ENCODE measurements around the gene ADAMTSL1.

The ADAMTSL1 gene

DNA sequence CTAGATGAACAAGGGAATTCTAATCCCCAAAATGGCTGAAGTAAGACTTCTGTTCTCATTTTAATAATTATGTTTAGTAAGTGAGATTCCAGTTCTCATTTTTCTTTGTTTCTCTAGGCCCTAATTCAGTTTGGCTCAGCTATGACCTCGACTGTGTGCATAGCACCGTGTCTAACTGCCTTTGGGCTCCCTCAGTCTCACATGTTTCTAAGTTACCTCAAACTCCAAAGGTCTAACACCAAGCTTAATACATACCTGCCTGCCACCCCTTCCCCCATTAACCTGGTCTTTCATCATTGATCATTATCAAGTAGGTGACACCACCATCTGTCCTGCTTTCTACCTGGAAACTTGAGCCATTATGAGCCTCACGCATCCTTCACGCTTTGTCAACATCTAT lies 285.9 kb downstream of the ADAMTSL1 start:
- DNase-seq (ENCODE audit: extremely low read depth in 1 of 2, low read depth in 1 of 2) = no peak

DNA sequence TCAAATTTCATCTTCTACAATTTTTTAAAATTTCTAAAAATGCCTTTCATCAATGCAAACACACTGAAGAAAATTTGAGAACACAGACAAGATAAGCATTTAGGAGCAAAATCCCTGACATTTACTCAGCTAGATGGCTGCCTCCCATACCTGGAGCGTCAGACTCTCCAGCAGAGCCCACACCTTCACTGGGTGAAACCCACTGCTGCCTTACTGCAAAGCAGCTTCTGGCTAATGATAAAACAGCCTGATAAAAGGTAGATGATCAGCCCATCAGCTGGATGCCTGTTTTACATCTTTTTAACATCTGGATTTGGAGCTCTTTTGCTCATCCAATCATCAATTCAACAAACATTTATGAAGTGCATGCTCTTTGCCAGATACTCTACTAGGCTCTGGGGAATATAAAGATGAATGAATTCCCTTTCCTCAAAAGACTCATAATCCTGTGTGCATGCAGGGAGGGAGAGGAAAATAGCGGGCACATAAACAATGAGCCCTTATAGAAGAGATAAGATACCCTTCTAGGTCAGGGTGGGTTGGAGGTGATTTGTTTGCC lies 287.9 kb downstream of the ADAMTSL1 start:
- no peak for DNase-seq (ENCODE audit: extremely low read depth in 1 of 2, low read depth in 1 of 2)

DNA sequence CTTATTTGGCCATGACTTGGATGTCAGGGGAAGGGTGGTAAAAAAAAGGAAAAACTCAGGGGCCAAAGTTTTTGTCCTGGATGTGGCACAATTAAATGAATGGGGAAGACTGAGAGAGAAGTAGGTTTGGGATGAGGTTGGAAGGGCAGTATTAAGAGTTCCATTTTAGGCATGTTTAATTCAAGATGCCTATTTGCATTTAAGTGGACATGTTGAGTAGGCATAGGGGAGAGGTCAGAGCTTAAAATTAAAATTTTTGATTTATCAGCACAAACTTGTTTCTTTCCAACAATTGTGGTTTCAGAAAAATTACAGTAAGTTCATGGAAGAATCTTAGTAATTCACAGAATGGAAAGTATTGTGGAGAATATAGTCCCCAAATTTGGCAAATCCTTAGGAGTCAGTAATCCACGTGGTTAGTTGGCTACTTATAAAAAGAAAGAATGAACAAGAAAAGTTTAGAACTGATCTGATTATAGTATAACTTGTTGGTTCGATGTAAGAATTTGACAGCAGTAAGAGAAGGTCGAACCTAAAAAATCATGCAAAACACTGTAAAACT lies 293.1 kb downstream of the ADAMTSL1 start:
- no peak for DNase-seq (ENCODE audit: extremely low read depth in 1 of 2, low read depth in 1 of 2)

DNA sequence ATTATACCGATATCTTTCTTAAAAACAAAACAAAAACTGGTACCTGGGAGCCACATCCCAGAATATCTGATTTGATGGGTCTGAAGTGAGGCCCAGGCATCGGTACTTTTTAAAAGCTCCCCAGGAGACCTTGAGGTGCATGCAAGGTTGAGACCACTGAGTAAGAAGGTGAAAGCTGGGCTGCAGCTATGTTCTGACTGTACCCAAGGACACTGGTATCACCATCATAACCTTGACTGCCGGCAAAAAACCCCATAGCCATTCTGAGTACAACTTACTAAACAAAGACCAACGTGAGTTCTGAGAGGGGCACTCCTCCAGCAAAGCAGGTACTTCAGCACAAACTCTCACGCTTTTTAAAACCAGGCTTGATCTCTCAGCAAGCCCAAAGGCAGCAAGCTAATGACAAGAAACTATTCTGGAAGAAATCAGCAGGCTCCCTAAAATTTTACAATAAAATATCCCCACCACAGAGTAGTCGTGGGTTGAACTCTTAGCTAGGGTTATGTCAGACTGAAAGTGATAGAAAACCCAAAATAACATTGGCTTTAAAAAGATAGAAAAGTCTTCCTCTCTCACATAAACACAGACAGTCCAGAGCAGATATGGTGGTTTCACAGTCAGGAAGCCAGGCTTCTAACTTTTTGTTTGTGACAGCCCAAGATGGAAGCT lies 295.1 kb downstream of the ADAMTSL1 start:
- no peak for DNase-seq (ENCODE audit: extremely low read depth in 1 of 2, low read depth in 1 of 2)

DNA sequence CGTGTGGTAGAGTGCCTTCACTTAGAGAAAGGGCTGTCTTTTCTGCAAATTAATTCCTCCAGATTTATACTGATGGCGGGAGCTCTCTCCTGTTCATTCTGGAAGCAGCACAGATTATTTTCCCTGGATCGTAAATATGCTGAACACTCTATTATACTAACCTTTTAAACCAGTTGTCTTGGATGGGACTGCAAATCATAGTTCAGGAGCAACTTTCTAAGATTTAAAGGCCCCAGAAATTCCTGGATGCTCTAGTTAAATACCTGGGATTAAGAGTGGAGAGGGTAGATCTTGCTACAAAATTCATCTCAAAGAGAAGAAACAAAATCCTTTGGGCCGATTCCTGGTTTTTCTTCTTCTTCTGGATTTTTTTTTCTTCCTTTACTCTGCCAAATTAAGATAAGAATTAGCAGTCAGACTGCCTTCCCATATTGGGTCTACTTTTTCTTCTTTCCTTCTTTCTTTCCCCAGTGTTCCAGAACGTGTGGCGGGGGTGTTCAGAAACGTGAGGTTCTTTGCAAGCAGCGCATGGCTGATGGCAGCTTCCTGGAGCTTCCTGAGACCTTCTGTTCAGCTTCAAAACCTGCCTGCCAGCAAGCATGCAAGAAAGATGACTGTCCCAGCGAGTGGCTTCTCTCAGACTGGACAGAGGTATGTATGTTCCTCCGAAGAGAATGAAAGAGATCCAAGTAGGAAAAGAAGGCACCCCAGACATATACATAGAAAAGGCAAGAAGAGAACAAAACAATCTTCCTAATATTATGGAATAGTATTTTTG lies 296.4 kb downstream of the ADAMTSL1 start:
- DNase-seq (ENCODE audit: extremely low read depth in 1 of 2, low read depth in 1 of 2) = no peak

DNA sequence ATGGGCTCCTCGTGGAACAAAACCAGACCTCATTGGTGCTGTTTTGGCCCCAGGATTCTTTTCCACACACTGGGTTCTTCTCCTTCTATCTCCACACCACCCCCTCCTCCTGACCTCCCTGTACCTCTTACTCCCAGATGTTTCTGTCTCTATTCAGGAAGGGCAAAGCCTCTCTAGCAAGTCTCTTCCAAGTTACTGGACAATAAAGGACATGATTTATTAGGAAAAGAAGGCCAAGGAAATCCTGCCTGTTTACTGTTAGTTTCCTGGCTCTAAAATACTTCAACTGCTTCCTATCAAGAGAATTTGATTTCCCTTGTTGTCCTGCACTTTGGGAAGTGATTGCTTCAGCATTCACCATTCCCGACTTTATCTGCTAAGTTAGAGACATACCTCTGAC lies 297.1 kb downstream of the ADAMTSL1 start:
- no peak for DNase-seq (ENCODE audit: extremely low read depth in 1 of 2, low read depth in 1 of 2)

DNA sequence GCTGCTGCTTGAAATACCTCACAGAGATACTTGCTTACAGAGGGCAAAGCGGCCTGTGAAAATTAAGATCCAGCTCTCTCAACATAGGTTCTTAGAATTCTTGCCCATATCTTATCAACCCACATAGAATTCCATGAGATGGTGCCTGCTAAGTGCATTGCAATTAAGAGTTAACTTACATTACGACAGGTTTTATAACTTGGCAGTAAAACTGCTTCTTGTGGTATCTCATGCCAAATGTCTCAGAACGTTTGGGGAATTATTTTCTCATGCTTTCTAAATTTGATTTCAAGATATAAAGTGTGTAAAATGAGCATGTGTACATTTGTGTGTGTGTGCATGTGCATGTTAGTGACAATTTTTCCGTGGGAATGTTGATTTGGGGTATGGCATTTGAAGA lies 297.8 kb downstream of the ADAMTSL1 start:
- no peak for DNase-seq (ENCODE audit: extremely low read depth in 1 of 2, low read depth in 1 of 2)

DNA sequence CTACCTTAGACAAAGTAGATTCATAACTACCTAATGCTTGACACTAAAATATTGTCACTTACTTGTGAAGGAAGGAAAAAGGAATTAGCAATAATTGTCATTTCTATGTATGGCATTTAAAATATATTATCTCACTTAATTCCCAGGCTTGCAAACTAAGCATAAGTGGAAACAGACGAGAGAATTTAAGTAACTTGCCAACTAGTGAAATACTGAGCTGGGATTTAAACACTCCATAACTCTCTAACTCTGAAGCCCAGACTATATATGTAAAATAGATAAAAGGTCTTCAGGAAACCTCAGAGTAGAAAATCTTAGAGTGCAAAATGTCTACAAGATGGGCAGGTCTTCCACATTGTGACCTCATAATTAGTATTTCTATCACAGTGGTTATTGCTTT lies 301.3 kb downstream of the ADAMTSL1 start:
- no peak for DNase-seq (ENCODE audit: extremely low read depth in 1 of 2, low read depth in 1 of 2)

DNA sequence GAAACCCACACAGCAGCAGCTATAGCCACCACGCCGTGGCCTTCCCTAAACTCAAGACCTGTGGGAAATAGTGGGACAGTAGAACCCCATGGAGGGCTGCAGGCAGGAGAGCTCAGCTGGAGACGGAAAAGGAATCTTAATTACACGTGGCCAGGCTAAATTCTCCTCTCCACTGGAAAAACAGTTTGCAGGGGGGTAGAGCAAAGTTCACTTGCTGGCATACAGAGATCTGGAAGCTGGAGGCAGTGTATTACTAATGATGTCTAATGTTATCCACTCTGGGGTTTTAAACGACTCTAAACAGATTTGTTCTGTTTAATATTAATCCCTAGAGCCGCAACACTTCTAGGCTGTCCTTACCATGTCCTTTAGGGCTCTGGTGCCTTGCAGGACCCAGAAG lies 302.0 kb downstream of the ADAMTSL1 start:
- no peak for DNase-seq (ENCODE audit: extremely low read depth in 1 of 2, low read depth in 1 of 2)

DNA sequence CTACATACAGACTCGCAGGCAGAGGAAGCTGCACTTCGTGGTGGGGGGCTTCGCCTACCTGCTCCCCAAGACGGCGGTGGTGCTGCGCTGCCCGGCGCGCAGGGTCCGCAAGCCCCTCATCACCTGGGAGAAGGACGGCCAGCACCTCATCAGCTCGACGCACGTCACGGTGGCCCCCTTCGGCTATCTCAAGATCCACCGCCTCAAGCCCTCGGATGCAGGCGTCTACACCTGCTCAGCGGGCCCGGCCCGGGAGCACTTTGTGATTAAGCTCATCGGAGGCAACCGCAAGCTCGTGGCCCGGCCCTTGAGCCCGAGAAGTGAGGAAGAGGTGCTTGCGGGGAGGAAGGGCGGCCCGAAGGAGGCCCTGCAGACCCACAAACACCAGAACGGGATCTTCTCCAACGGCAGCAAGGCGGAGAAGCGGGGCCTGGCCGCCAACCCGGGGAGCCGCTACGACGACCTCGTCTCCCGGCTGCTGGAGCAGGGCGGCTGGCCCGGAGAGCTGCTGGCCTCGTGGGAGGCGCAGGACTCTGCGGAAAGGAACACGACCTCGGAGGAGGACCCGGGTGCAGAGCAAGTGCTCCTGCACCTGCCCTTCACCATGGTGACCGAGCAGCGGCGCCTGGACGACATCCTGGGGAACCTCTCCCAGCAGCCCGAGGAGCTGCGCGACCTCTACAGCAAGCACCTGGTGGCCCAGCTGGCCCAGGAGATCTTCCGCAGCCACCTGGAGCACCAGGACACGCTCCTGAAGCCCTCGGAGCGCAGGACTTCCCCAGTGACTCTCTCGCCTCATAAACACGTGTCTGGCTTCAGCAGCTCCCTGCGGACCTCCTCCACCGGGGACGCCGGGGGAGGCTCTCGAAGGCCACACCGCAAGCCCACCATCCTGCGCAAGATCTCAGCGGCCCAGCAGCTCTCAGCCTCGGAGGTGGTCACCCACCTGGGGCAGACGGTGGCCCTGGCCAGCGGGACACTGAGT lies 303.2 kb downstream of the ADAMTSL1 start:
- no peak for DNase-seq (ENCODE audit: extremely low read depth in 1 of 2, low read depth in 1 of 2)

DNA sequence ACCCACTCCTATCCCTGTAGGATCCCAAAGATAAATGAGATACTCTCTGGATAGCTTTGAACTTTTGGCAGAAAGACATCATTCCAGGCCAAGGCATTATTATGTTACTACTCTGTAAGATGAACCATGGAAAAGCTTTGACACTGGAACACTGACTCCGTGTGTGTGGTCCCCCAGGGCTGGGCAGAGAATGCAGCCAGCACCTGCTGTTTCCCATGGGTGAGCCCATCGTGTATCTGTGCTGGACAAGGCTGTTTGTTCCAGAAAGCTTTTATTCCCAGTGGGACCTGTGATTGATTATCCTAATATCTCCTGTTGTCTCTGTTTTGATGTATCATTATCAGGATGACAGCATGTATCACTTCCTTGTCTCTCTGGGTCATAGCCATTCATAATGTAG lies 304.2 kb downstream of the ADAMTSL1 start:
- DNase-seq (ENCODE audit: extremely low read depth in 1 of 2, low read depth in 1 of 2) = no peak

DNA sequence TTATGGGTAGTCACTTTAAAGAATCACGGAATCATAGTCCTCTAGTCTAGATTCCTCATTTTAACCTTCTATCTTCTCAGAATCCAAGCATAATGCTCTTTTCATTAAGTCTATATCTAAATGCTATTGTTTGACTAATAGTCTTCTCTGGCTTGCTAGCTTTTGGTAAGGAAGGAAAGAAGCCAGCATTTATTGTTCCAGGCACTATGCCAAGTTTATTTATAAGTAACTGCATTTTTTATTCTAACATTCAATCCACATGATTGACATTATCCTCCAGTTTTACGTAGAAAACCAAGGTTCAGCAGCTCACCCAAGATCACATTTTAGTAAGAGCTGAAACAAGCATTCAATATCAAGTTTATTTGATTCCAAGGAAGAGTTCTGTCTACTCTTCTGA lies 304.9 kb downstream of the ADAMTSL1 start:
- no peak for DNase-seq (ENCODE audit: extremely low read depth in 1 of 2, low read depth in 1 of 2)

DNA sequence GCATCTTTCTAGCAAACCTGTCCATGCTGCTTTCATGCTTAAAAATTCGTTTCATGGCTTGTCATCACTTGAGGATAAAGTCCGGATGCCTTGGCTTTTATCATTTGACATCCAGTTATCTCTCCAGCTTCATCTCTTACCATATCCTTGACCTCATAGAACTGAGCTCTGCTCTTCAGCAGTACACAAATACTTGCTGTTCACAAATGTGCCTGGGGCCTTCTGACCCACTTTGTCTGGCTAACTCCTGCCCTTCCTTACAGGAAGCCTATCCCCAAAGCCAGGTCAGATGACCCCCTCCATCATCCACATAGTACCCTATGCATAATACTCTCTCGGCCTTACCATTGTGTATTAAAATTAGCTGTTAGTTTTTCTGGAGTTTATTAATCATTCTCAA lies 310.0 kb downstream of the ADAMTSL1 start:
- no peak for DNase-seq (ENCODE audit: extremely low read depth in 1 of 2, low read depth in 1 of 2)

DNA sequence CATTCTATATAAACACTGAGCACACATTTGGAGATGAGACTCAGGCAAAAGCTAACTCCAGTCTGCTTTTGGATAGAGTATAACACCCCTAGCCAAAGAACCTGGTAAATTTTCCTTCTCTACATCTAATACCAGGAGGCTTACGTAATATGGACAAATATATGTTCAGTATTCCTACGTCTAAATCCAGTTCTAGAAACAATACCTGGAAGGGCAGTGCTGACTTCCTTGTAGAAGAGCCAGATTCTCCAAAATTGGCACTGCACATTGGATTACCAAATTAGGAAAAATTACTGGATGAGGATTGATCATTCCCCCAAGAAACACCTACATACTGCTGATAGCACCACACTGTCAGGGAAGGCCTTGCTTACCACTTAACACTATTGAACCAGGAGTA lies 311.7 kb downstream of the ADAMTSL1 start:
- DNase-seq (ENCODE audit: extremely low read depth in 1 of 2, low read depth in 1 of 2) = no peak

DNA sequence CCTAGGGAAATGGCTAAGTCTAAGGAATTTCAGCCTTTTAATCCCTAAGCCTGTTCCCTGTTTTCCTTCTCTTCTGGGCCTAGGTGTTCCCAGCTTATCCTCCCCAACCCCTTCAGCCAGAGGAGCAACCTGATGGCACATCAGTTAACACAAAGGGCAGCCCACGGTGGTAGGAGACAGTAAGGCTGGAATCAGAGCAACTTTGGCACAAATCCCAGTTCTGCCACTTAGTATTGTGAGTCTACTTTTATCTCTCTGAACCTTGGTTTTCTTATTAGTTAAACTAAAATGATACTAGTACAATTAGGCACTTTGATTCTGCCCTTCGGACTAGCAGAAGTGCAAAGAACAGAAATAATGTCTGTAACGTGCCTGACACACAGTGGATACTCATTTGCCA lies 312.2 kb downstream of the ADAMTSL1 start:
- no peak for DNase-seq (ENCODE audit: extremely low read depth in 1 of 2, low read depth in 1 of 2)

DNA sequence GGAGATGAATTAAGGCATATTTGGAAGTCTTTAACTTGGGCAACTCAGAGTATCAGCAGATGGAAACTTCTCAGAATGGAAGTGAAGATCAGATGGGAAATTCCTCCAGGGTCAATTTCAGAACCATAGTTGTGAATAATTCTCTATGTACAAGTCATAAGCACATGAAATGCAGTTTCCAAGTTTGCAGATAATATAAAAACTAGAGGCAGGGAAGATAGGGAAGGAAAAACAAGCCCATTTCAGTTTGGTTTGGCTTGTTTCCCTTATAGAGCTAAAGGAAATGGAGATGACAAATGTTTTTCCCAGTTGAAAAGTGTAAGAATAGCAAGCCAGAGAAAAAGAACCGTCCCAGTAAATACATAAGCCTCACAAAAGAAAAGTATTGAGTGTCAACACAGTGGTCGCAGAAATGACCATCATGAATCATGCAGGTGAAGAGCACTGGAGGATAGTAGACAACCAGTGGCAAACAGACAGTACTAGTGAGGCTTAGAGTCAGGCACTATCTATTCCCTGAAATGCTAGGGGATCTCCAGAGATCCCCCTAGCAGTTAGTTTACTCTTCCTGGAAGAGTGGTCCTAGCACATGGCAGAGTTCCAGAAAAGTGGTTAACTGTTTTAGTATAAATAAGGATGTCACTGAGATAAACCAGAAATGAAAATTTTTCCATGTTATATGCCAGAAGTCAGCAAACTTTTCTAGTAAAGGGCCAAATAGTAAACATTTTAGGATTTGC lies 313.1 kb downstream of the ADAMTSL1 start:
- no peak for DNase-seq (ENCODE audit: extremely low read depth in 1 of 2, low read depth in 1 of 2)

DNA sequence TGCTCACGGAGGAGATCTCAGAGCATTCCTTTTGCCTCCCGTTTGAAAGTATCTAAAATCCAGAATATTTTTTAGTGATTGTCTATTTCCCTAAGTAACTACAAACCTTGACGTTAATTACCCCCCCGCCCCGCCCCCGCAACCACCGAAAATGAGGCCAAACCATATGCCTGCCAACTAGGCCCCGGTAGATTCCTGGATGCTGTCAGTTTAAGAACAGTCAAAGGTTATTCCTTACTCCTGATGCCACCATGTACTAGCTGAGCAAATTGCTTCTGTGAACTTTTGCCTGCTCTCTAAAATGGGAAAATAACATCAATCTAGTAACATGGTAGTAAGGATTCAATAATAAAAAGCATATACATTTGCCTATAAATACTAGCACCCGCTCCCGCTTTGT lies 314.3 kb downstream of the ADAMTSL1 start:
- DNase-seq (ENCODE audit: extremely low read depth in 1 of 2, low read depth in 1 of 2) = no peak

DNA sequence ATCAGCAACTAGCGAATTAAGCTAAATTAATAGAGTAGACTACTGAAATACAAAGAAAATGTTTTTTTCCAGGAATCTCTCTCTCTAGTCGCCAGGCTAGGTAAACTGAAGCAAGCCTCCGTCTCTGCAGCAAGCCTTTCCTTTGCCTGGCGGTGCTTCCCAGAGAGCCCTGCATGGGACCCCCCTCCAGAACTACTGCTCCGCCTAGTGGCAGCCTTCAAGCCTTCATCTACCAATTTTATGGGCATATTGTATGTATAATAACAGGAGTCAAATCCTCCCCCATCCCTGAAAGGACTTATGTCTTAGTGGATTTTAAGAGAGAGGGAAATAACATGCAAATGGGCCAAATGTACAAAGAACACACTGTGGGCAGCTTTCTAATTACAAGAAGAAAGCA lies 317.1 kb downstream of the ADAMTSL1 start:
- no peak for DNase-seq (ENCODE audit: extremely low read depth in 1 of 2, low read depth in 1 of 2)

DNA sequence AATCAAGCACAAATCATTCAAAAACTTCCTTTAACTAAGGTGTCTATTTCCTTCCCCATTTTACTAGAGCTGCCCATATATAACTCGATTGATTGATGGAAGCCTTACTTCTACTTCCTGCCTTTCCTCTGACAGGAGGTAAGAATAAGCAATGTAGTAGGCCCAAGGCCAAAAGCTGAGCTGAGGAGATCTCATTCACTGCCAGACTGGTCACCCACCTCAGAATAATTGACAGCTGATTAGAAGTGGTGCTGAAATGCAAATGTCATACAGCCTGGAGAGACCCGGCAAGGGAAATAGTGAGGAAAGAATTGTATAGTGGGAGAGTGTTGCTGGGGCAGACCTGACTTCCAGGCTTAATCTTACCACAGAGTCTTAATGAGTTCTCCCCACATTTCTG lies 319.2 kb downstream of the ADAMTSL1 start:
- DNase-seq (ENCODE audit: extremely low read depth in 1 of 2, low read depth in 1 of 2) = no peak
